Measurements from ENCODE around the gene CUL2.

CUL2 gene

GRCh38 chr10:34966040-34966439 lies 124.1 kb downstream of the CUL2 start:
- H3F3A ChIP-seq (ENCODE audit: control insufficient read depth, insufficient read depth), result no peaks in the 10 kb centered on the region
- no peaks in the 10 kb centered on the region for H3K79me2 ChIP-seq (ENCODE audit: control insufficient read depth, low read length)
- H3K4me1 ChIP-seq (ENCODE audit: control insufficient read depth, low read length), result no peaks in the 10 kb centered on the region
- no peaks in the 10 kb centered on the region for H3K27me3 ChIP-seq (ENCODE audit: control insufficient read depth, low read length)
- no peak overlapping the region for H3K4me2 ChIP-seq (ENCODE audit: low read length)
- no peaks in the 10 kb centered on the region for H4K20me1 ChIP-seq (ENCODE audit: control insufficient read depth, insufficient read depth, low read depth, low read length)
- H3K9me2 ChIP-seq (replicated peaks; ENCODE audit: control insufficient read depth, low read length), result no peaks in the 10 kb centered on the region
- TF ChIP-seq, protein P1, sequence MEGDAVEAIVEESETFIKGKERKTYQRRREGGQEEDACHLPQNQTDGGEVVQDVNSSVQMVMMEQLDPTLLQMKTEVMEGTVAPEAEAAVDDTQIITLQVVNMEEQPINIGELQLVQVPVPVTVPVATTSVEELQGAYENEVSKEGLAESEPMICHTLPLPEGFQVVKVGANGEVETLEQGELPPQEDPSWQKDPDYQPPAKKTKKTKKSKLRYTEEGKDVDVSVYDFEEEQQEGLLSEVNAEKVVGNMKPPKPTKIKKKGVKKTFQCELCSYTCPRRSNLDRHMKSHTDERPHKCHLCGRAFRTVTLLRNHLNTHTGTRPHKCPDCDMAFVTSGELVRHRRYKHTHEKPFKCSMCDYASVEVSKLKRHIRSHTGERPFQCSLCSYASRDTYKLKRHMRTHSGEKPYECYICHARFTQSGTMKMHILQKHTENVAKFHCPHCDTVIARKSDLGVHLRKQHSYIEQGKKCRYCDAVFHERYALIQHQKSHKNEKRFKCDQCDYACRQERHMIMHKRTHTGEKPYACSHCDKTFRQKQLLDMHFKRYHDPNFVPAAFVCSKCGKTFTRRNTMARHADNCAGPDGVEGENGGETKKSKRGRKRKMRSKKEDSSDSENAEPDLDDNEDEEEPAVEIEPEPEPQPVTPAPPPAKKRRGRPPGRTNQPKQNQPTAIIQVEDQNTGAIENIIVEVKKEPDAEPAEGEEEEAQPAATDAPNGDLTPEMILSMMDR (IDR thresholded peaks at IDR 0.05; ENCODE audit: low read depth, low read length, poor library complexity, severe bottlenecking), result no peak
- no peak for TF ChIP-seq EZH2phosphoT487 (IDR thresholded peaks at IDR 0.05; ENCODE audit: borderline replicate concordance, low read length)
- H3K9me3 ChIP-seq (ENCODE audit: control insufficient read depth, insufficient read depth, low read length), result no peaks in the 10 kb centered on the region
- no peaks in the 10 kb centered on the region for H3K36me3 ChIP-seq (ENCODE audit: control insufficient read depth, low read length)
- H3K4me3 ChIP-seq (ENCODE audit: low read length), result no peak overlapping the region
- no peak overlapping the region for H3K27ac ChIP-seq (ENCODE audit: low read depth, low read length)

- no peak overlapping the region for H3K27ac ChIP-seq (ENCODE audit: low read depth, low read length)
- no peaks in the 10 kb centered on the region for H3K4me1 ChIP-seq (ENCODE audit: control insufficient read depth, low read length)
- H3K9me3 ChIP-seq (ENCODE audit: control insufficient read depth, insufficient read depth, low read length), result no peaks in the 10 kb centered on the region
- H3K9me2 ChIP-seq (replicated peaks; ENCODE audit: control insufficient read depth, low read length), result no peaks in the 10 kb centered on the region
- no peaks in the 10 kb centered on the region for H4K20me1 ChIP-seq (ENCODE audit: control insufficient read depth, insufficient read depth, low read depth, low read length)
- no peak overlapping the region for H3K4me2 ChIP-seq (ENCODE audit: low read length)
- no peaks in the 10 kb centered on the region for H3F3A ChIP-seq (ENCODE audit: control insufficient read depth, insufficient read depth)
- no peak overlapping the region for H3K4me3 ChIP-seq (ENCODE audit: low read length)
- no peaks in the 10 kb centered on the region for H3K27me3 ChIP-seq (ENCODE audit: control insufficient read depth, low read length)
- TF ChIP-seq, protein P1 (IDR thresholded peaks at IDR 0.05; ENCODE audit: low read depth, low read length, poor library complexity, severe bottlenecking), result no peak
- no peak for TF ChIP-seq EZH2phosphoT487 (IDR thresholded peaks at IDR 0.05; ENCODE audit: borderline replicate concordance, low read length)
- H3K36me3 ChIP-seq (ENCODE audit: control insufficient read depth, low read length), result no peaks in the 10 kb centered on the region
- no peaks in the 10 kb centered on the region for H3K79me2 ChIP-seq (ENCODE audit: control insufficient read depth, low read length)
Observed at GRCh38 chr10:34964166-34964800, 125.9 kb downstream of the CUL2 start.

DNA sequence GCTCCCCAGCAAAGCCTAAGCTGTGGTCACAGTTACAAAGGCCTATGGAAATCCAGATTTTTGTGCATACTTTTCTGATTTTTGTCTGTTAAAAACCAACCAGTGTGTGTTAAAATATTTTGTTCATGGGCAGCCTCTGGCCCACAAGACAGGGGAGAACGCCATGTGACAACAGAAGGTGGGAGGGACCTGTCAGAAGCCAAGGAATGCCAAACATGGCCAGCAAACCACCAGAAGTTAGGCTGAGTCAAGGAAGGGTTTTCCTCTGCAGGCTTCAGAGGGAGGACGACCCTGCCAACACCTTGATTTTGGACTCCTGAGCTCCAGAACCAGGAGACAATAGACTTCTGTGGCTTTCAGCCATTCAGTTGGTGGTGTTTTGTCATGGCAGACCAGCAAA lies 127.3 kb downstream of the CUL2 start:
- Histone ChIP-seq H3K9me3 (ENCODE audit: control insufficient read depth, insufficient read depth, low read length) (no peaks in the 10 kb centered on the region), H3K36me3 (ENCODE audit: control insufficient read depth, low read length) (no peaks in the 10 kb centered on the region), H3K4me3 (ENCODE audit: low read length) (no peak overlapping the region), H3K27ac (ENCODE audit: low read depth, low read length) (no peak overlapping the region), H3K4me2 (ENCODE audit: low read length) (no peak overlapping the region), H3K79me2 (ENCODE audit: control insufficient read depth, low read length) (no peaks in the 10 kb centered on the region), H3K4me1 (ENCODE audit: control insufficient read depth, low read length) (no peaks in the 10 kb centered on the region), H3F3A (ENCODE audit: control insufficient read depth, insufficient read depth) (no peaks in the 10 kb centered on the region), H3K9me2 (replicated peaks; ENCODE audit: control insufficient read depth, low read length) (no peaks in the 10 kb centered on the region), H4K20me1 (ENCODE audit: control insufficient read depth, insufficient read depth, low read depth, low read length) (no peaks in the 10 kb centered on the region), H3K27me3 (ENCODE audit: control insufficient read depth, low read length) (no peaks in the 10 kb centered on the region)
- TF ChIP-seq EZH2phosphoT487 (IDR thresholded peaks at IDR 0.05; ENCODE audit: borderline replicate concordance, low read length), result no peak
- TF ChIP-seq, protein P1 (IDR thresholded peaks at IDR 0.05; ENCODE audit: low read depth, low read length, poor library complexity, severe bottlenecking), result no peak

Measured in DOHH2 (cell line).